ENCODE results near the gene SUSD3.

SUSD3 gene

GRCh38 chr9:93123561-93124283 is 65.2 kb downstream of the SUSD3 start:
- no peak for DNase-seq (ENCODE audit: low spot score)

GRCh38 chr9:93124793-93125192 is 66.3 kb downstream of the SUSD3 start:
- no peak for DNase-seq (ENCODE audit: low spot score)

- no peak for DNase-seq (ENCODE audit: low spot score)
Measured at GRCh38 chr9:93125331-93125894, 66.9 kb downstream of the SUSD3 start.

DNA sequence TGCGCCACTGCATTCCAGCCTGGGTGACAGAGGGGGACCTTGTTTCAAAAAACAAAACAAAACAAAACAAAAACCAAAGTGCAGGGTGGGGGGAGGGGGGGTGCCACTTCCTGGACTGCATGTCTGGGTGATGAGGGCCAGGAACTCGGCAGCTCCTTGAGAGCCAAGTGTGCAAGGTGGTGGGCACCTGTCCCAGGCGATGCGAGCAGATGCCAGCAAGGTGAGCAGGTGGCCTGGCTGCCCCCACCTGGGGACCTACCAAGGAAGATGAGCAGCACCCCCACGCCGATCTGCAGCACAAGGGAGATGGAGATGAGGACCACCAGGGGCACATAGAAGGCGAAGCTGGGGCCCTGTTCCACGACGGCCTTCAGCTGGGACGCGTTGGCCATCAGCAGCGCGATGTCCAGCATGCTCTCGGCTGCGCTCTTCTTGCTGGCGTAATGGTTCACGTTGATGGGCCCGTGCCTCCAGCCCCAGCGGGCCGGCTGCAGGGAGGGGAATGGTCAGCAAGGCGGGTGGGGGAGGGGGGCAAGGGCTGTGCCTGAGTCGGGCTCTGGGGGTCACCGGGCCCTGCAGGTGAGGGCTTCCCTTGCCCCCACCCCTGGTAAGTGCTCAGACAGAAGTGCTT is 67.8 kb downstream of the SUSD3 start:
- no peak for DNase-seq (ENCODE audit: low spot score)

DNA sequence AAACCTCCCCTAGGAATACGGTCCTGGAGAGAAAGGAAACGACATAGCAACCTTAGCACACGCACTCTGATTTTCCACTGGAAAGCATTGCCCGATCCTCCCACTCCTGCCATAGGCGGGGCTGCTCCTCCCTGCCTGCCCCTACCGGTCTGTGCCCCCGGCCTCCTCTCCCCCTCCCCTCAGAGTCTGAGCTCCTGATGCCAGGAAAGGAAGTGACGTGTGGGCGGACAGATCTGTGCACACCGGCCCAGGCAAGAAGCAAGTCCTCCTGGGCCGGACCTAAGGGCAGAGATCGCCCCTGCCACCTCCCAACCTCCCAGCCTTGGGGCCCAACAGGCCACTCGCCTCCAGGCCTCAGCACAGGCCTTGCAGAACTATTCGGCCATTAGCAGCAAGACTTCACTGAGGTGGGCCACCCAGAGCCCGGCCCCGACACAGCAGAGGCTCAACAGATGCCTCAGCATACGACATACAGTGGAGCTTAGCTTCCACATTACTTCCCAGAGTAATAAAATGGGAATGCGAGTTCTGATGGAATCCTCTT is 68.4 kb downstream of the SUSD3 start:
- no peak for DNase-seq (ENCODE audit: low spot score)

- peak; percentile 62 for DNase-seq (ENCODE audit: low spot score)
Measured at GRCh38 chr9:93127395-93127911, 69.0 kb downstream of the SUSD3 start.

DNA sequence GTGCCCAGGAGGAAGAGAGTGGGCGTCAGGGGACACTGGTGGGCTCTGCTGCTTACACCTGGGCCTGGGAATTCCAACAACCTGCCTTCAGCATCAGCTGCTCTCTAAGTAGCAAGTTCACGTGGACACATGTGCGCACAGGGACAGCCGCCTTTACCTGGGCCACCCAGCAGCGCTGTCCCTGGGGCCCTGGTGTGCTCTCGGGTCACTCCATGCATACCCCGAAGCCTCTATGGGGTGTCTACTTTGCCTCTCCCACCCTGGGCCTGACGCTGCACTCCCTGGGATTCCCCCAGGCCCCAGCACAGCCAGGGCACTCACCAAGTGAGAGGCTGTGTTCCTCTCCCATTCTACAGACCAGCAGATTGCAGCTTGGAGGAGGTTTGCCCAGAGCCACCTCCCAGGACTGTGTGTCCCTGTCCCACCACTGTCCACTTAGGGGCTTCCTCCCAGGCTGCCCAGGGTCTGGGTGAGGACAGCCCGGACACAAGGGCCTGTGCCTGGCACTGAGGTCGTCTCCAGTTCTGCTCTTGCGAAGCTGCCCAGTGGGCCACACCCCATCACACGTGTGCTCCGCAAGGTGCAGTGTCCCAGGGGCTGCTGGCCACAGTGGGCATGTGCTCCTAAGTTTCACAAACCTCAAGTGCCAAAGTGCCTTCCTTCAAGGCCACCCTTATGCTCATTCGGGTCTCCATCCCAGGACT is 69.7 kb downstream of the SUSD3 start:
- DNase-seq (ENCODE audit: low spot score), result no peak

DNA sequence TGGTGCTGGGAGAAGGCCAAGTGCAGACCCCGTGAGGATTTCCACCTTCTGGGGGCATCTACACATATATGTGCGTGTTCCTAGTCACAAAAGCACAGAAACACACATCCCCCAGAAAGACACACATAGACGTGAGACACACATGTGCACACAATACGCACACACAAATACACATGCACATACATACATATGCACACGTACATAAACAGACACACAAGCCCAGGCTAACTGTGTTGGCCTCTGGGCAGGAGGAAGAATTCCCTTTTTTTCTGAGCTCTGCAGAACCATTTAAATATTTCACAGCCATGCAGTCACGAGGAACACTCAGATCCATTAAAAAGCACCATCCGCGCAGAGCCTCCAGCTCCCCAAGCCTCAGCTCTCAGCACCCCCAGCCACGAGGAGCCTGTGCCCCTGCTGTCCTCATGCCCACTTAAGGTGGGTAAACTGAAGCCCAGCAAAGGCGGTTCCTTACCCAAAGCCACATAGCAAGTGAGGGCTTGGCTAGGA is 70.3 kb downstream of the SUSD3 start:
- no peak for DNase-seq (ENCODE audit: low spot score)

DNA sequence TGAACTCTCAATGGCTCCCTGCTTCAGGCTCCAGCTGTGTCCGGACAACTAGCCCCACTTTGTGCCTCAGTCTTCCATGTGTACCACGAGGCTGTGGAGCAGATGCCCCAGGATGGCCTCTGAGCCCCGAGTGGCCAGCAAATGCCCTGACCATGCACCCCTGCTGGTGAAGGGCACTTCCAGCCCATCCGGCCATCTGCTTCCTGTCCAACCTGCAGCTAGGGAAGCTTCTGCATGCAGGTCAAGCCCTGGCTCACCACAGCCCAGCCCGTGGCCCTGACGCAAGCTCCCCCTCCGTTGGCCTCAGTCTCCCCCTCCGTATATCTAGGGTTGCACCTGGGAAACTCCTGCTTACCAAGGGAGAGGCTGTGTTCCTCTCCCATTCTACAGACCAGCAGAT is 70.8 kb downstream of the SUSD3 start:
- no peak for DNase-seq (ENCODE audit: low spot score)

DNA sequence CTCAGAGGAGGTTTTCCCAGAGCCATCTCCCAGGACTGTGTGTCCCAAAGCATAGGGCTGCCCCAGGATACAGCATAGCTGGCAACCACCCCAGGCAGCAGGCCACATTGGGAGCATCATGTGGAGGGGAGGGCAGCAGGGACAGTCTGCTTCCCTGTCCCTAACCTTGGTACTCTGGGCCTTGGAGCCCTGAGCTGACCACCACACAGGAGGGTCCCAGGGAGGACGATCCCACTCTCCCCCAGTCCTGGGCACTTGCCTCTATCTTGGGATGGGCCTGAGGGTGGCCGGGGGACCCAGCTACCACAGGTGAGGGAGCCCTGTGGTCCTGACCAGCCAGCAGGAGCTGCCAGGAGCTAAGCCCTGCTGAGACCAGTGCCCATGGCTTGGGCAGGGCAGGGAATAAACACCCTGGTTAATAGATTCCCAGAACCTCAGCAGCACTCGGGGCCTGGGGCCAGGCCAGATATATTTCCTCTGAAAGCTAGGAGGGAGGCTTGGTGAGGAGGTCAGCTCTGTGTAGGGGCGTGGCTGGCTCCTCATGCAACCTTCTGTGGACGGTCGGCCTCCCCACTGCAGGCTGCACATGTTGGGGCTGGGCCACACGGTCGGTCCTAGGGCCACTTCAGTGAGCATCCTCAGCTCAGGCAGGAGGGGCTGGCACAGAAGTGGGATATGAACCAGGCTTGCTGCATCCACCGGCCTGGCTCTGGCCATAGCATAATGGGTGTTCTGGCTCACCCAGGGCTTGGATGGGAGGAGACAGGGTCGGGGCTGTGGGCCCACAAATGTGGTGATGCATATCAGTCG is 71.4 kb downstream of the SUSD3 start:
- no peak for DNase-seq (ENCODE audit: low spot score)

GRCh38 chr9:93130861-93131481 is 72.5 kb downstream of the SUSD3 start:
- DNase-seq (ENCODE audit: low spot score), result no peak

DNA sequence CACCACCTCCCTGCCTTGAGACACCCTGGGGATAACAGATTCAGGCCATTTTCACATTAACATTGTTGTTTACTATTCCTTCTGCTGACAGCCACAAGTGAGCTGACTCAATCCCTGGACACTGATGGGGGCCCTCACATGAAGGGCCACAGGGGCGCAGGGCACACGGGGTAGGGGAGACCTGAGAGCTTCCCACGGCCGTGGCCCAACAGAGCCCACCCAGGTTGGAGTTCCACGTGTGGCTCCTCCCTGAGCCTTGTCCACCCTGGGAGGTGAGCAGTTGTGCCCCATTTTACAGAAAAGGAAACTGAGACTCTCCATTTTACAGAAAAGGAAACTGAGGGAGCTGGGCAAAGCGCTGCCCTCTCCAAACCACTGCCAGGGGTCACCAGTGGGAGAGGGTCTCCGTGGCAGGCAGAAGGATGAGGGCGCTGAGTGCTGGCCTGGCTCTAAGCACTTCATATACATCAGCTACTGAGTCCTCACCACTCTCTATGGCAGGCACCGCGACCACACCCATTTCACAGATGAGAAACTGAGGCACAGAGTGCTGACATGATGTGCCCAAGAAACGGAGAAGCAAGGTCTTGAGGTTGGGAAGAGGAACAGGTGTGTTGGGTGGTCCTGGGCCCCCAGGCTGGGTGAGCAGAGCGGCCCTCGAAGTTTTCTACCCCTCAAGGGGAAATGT is 73.2 kb downstream of the SUSD3 start:
- no peak for DNase-seq (ENCODE audit: low spot score)

GRCh38 chr9:93132287-93132927 is 73.9 kb downstream of the SUSD3 start:
- no peak for DNase-seq (ENCODE audit: low spot score)

- DNase-seq (ENCODE audit: low spot score), result no peak
Measured at GRCh38 chr9:93132946-93133680, 74.6 kb downstream of the SUSD3 start.

DNA sequence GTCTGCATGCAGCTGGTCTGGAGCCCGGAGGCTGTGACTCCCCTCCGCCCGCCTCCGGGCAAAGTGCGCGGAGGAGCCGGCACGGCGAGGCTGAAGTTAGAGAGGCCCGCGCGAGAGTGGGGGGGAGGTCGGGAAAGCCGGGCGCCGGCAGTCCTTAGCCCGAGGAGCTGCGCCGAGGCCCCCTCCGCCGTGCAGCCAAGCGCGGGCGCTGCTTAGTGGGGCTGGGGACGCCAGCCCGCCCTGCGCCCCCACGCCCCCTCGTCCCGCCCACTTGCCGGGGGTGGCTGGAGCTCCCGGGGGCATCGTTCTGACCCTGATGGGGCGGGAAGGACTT is 75.1 kb downstream of the SUSD3 start:
- DNase-seq (ENCODE audit: low spot score), result no peak

- DNase-seq (ENCODE audit: low spot score), result no peak
Measured at GRCh38 chr9:93134015-93134739, 75.7 kb downstream of the SUSD3 start, which contains the start of gene NINJ1. Gene NINJ1, minus strand, starts transcription at chr9:93134251. Its CDS starts 34 bp downstream, at chr9:93134217.

All from putamen (tissue), 1 donor.